GM21723 (cell line): ENCODE measurements around the gene ODF2L.

Source experiments
- ATAC-seq: cut with Tn5 transposase; IDR thresholded peaks from one replicate; pipeline ENCODE4 v1.9.1; 2021; ENCODE audit warnings: mild to moderate bottlenecking, moderate library complexity; ENCODE audit not compliant: unreplicated experiment

ODF2L gene

DNA sequence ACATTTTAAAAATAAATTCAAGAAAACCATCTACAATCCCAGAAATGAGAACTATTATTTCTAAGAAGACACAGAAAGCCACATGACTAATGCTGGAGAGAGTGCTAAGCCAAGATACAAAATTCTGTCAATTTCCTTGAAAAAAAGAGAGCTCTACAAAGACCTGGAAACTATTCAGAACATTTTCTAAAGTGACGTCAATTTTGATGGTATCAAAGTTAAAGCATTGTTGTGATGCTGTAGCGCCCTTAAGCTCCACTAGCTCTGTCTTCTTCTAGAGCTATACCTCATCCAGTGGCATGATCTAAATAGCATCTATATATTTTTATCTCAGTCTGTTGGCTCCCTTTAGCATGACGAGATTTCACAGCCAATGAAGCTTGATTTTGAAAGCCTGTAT lies 73.9 kb downstream of the ODF2L start:
- ATAC-seq, result no peak

DNA sequence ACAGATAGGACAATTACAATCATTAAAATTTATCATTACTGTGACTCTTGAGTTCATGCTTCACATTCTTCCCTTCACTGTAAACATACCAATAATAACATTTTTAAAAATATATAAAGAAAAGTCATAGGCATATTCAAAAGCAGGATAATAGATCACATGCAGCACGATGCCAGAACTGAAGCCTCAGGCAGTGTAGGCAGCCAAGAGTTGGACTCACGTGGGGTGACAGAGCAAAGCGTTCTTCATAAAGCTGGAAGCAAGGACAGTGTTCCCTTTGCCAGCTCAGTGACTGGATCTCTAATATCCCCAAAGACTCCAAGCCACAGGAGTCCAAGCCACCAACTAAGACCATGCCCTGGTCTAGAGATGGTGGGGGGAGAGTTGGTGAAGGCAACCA lies 77.7 kb downstream of the ODF2L start:
- ATAC-seq, result no peak

DNA sequence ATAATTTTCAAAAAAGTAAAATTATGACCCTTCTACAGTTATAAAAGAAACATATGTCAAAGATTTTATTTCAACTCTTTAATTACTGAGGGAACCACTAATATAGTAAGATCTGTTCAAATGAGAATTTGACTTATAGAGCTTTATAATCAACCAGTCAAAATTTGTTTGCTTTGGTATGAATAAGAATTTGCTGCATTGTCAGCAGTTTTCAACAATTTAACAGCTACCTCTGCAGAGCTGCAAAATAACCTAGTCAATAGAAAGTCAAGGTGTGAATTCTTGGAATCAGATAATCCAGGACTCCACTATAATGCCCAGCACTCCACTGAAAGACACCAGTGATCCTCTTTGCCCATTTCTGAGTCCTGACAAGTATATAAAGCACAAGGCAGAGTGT lies 78.2 kb downstream of the ODF2L start:
- no peak for ATAC-seq

DNA sequence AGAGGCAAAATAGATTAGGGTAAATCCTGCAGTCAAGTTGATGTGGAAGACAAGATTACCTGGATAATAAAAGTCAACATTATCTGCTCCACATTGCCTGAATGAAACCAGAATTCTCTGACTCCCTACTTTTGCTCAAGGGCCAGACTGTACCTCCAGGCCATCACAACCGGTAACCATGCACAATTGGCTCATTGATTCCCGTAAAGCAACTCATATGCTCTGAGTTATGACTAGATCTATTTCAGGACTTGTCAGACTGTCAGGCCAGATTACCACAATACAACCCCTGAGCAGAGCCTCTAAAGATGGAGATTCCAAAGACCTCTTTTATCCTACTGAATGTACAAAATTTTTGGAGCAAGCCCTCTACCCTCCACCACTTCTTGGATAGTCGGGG lies 90.4 kb downstream of the ODF2L start:
- no peak for ATAC-seq

DNA sequence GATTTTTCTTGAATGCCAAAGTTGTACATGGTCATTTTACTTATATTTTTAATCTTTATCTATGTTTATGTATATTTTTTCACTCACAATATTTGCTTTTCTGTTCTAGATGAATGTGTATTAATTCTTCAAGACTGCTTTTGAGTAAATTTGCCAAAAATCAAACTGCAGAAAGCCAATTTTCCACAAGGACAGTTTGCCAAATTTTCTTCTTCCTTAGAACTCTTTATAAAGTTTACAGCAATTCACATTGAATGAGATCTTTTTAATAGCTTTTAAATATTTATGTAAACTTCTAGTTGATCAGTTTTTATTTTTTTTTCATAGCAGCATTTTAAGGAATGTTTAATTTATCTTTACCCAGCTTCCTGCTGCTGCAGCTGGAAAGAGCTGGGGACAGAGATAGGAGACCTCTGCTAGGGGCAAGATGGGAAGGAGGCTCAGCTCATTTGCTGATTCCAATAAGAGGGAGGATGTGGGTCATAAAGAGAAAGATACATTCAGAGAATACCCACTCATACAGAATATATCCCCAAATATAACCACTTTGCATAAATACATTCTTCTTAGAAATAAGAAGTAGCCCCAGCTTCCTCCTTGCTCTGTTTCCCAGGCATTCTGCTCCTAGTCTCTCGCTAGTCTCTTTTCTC lies 93.0 kb downstream of the ODF2L start:
- no peak for ATAC-seq
